GM12878 (cell line): Measurements from ENCODE around the gene COL18A1. TPM values are rescaled to one million over a fixed set of nuclear protein-coding genes. Genes with fewer than 3 reads are reported as not detected.

Experiments
- ATAC-seq: fragments of 200-7000 bp; cut with Tn5 transposase; 3 replicates; pipeline ENCODE4 v1.9.1; 2020; ENCODE audit warnings: mild to moderate bottlenecking, moderate library complexity
- BruUV-seq: library from RNA; stranded (reverse); fragments of 400-500 nt; replicated peaks from 2 replicates; lab custom pipeline; 2021; lab: Mats Ljungman, UMichigan
- CTCF ChIA-PET: fragments of 300-600 bp; sonication (Branson Sonifier 250); formaldehyde crosslinking; extraction: SDS; loops from one replicate; lab custom pipeline; 2021; ENCODE audit warnings: inconsistent platforms; lab: Yijun Ruan, JAX
- POLR2A ChIA-PET: fragments of 350-600 bp; formaldehyde crosslinking; extraction: SDS; loops from one replicate; lab custom pipeline; 2021; ENCODE audit warnings: inconsistent platforms; lab: Charles Lee
- RAD21 ChIA-PET: fragments of 300-600 bp; sonication (Branson Sonifier 250); formaldehyde crosslinking; loops from one replicate; lab custom pipeline; 2023; ENCODE audit warnings: antibody characterized with exemption; ENCODE audit not compliant: unreplicated experiment; lab: Charles Lee
- SMC1A ChIA-PET: fragments of 300-600 bp; sonication (Branson Sonifier 250); formaldehyde crosslinking; loops from one replicate; lab custom pipeline; 2023; ENCODE audit not compliant: unreplicated experiment, uncharacterized antibody; lab: Charles Lee
- DNase-seq: peaks from one replicate; pipeline ENCODE4 v3.0.0-alpha.2; 2011; ENCODE audit warnings: low read depth, low spot score
- FAIRE-seq: peaks from 3 replicates; lab custom pipeline; 2011; peaks lifted over from hg19 to GRCh38; lab: Jason Lieb, UNC
- H2AFZ ChIP-seq: 2 replicates; pipeline ENCODE4 v1.6.0; 2011; ENCODE audit warnings: low read depth, low read length, control low read depth; ENCODE audit not compliant: control insufficient read depth
- H3K27ac ChIP-seq: 2 replicates; pipeline ENCODE4 v1.5.1; 2011; ENCODE audit warnings: control low read depth; ENCODE audit not compliant: control insufficient read depth, insufficient read depth
- H3K27me3 ChIP-seq, 2 experiments: replicated peaks in 1 of 2; 2 replicates each; pipeline versions ENCODE4 v1.6.0 to v1.6.1; 2011; ENCODE audit warnings: low read length in 1 of 2; ENCODE audit not compliant: control insufficient read depth in 2 of 2, insufficient read depth in 2 of 2
- H3K36me3 ChIP-seq, 2 experiments: 2 replicates each; pipeline ENCODE4 v1.5.1; 2011; ENCODE audit warnings: low read length in 1 of 2; ENCODE audit not compliant: control insufficient read depth in 2 of 2, insufficient read depth in 2 of 2
- H3K4me1 ChIP-seq: 2 replicates; pipeline ENCODE4 v1.6.1; 2011; ENCODE audit warnings: mild to moderate bottlenecking, low read length, moderate library complexity, mixed read lengths; ENCODE audit not compliant: control insufficient read depth, insufficient read depth
- H3K4me2 ChIP-seq: 2 replicates; pipeline ENCODE4 v1.6.0; 2011; ENCODE audit warnings: control low read depth; ENCODE audit not compliant: control insufficient read depth, insufficient read depth
- H3K4me3 ChIP-seq: fragments of 200-600 bp; sonication (generic); 2 replicates; pipeline ENCODE4 v1.5.1; 2016
- H3K79me2 ChIP-seq: 2 replicates; pipeline ENCODE4 v1.6.0; 2011; ENCODE audit warnings: low read length; ENCODE audit not compliant: control insufficient read depth, insufficient read depth
- H3K9ac ChIP-seq: 2 replicates; pipeline ENCODE4 v1.8.0; 2011; ENCODE audit warnings: low read length, control low read depth, mixed read lengths; ENCODE audit not compliant: control insufficient read depth, insufficient read depth
- H3K9me3 ChIP-seq: replicated peaks from 3 replicates; pipeline ENCODE4 v1.5.1; 2011; ENCODE audit warnings: mild to moderate bottlenecking, low read length; ENCODE audit not compliant: control insufficient read depth, insufficient read depth
- H4K20me1 ChIP-seq: 2 replicates; pipeline ENCODE4 v1.6.0; 2011; ENCODE audit not compliant: control insufficient read depth, insufficient read depth
- ZNF622 ChIP-seq: fragments of 450-650 bp; IDR thresholded peaks from 2 replicates; pipeline ENCODE4 v1.6.1; 2017; ENCODE audit warnings: mild to moderate bottlenecking, inconsistent platforms
- WGBS: methylation state at CpG from one replicate; pipeline ENCODE4 v1.1.6; 2016; ENCODE audit warnings: low lambda C conversion rate; ENCODE audit not compliant: insufficient replicate concordance, insufficient coverage; ENCODE audit errors: missing lambda C conversion rate; 5-methylcytosine and 5-hydroxymethylcytosine counted together
- in situ Hi-C: fragments of 300-500 bp; cut with MboI; formaldehyde crosslinking; loops from 9 replicates; pipeline ENCODE4 v1.14.3; 2018; ENCODE audit warnings: mixed read lengths
- intact Hi-C: fragments of 100-400 bp; cut with micrococcal nuclease; formaldehyde crosslinking; loops from one replicate; pipeline ENCODE4 v1.14.2; 2022; ENCODE audit not compliant: unreplicated experiment
- polyA plus RNA-seq, 11 experiments: library from polyadenylated mRNA; depleted of rRNA in 4 of 11; unstranded in 6 of 11; stranded (reverse) in 5 of 11; fragments of >200 nt; fragmentation: Nextera tagmentation in 4 of 11; fragmentation: Illumina TruSeq in 1 of 11; extraction: Ambion mirVana in 4 of 11; extraction: Trizol in 1 of 11; gene quantifications; 1 replicate in 1 of 11; 2 replicates in 10 of 11; pipeline versions ENCODE4 v1.2.1 to v1.2.3, GENCODE V29; 2011 to 2016; ENCODE audit warnings: inconsistent platforms in 2 of 11, missing spikeins in 2 of 11, low read depth in 1 of 11
- total RNA-seq, 4 experiments: library from RNA; depleted of rRNA in 3 of 4; stranded (reverse); fragments of >200 nt in 3 of 4; fragmentation: Illumina TruSeq in 1 of 4; extraction: Trizol in 1 of 4; gene quantifications; 2 replicates each; pipeline versions ENCODE4 v1.2.1 to v1.2.3, GENCODE V29; 2013 to 2021
- TF ChIP-seq, protein P1 (sequence below): fragments of 450-650 bp; IDR thresholded peaks from 2 replicates; pipeline ENCODE4 v1.6.1; 2017; ENCODE audit warnings: borderline replicate concordance
- TF ChIP-seq, protein P2 (sequence below): IDR thresholded peaks from 2 replicates; pipeline ENCODE4 v1.6.1; 2012; ENCODE audit warnings: low read depth, low read length, improper control_type of control experiment

COL18A1 gene
- total and polyA plus RNA-seq, 10 of the 15 experiments (the other 5 are each of a cell fraction or from before 2014, with no cell fraction given) = under 0.01 to 0.49 (median 0.09) TPM; not detected in 3

DNA sequence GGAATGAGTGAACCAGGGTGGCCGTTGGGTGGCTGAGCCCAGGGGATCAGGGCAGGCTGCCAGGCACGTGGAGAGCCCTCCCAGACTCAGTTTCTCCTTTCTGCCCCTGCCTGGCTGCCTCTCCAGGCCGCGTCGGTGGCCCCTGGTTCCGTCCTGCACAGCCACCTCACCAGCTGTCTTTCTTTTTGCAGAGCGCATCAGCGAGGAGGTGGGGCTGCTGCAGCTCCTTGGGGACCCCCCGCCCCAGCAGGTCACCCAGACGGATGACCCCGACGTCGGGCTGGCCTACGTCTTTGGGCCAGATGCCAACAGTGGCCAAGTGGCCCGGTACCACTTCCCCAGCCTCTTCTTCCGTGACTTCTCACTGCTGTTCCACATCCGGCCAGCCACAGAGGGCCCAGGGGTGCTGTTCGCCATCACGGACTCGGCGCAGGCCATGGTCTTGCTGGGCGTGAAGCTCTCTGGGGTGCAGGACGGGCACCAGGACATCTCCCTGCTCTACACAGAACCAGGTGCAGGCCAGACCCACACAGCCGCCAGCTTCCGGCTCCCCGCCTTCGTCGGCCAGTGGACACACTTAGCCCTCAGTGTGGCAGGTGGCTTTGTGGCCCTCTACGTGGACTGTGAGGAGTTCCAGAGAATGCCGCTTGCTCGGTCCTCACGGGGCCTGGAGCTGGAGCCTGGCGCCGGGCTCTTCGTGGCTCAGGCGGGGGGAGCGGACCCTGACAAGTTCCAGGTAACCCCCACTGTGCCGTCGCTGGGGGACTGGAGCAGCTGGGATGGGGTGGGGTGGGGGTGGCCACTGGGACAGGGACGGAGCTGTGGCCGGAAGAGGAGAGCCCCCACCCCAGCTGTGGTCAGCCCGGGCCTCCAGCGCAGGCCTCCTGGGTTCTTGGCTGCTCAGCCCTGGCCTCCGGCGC, 63.3 kb downstream of the COL18A1 start:
- BruUV-seq = no TSS peak
- intact Hi-C loops (no loop called here), in situ Hi-C loops (loop anchor here (25.0 kb wide), 1 partner anchor 344 kb away; no protein-coding TSS in a partner anchor)
- ATAC-seq (no peak), DNase-seq (no peak), FAIRE-seq (no peak)
- H3K9ac ChIP-seq = no peak overlapping the region
- no peak overlapping the region for H3K4me2 ChIP-seq
- POLR2A ChIA-PET = no interaction called here
- no peaks in the 10 kb centered on the region for H3K36me3 ChIP-seq
- no peak overlapping the region for H3K27ac ChIP-seq
- no peaks in the 10 kb centered on the region for H3K79me2 ChIP-seq
- H3K9me3 ChIP-seq = no peaks in the 10 kb centered on the region
- H2AFZ ChIP-seq = no peak overlapping the region
- CTCF ChIA-PET = no interaction called here
- WGBS = 82% methylated on average over 45 of the region's 45 CpGs
- no peaks in the 10 kb centered on the region for H4K20me1 ChIP-seq
- SMC1A ChIA-PET = no interaction called here
- H3K4me3 ChIP-seq = no peak overlapping the region
- no peaks in the 10 kb centered on the region for H3K27me3 ChIP-seq
- no peak for TF ChIP-seq ZNF622
- TF ChIP-seq, protein P1, sequence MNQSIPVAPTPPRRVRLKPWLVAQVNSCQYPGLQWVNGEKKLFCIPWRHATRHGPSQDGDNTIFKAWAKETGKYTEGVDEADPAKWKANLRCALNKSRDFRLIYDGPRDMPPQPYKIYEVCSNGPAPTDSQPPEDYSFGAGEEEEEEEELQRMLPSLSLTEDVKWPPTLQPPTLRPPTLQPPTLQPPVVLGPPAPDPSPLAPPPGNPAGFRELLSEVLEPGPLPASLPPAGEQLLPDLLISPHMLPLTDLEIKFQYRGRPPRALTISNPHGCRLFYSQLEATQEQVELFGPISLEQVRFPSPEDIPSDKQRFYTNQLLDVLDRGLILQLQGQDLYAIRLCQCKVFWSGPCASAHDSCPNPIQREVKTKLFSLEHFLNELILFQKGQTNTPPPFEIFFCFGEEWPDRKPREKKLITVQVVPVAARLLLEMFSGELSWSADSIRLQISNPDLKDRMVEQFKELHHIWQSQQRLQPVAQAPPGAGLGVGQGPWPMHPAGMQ = no peak
- TF ChIP-seq, protein P2, sequence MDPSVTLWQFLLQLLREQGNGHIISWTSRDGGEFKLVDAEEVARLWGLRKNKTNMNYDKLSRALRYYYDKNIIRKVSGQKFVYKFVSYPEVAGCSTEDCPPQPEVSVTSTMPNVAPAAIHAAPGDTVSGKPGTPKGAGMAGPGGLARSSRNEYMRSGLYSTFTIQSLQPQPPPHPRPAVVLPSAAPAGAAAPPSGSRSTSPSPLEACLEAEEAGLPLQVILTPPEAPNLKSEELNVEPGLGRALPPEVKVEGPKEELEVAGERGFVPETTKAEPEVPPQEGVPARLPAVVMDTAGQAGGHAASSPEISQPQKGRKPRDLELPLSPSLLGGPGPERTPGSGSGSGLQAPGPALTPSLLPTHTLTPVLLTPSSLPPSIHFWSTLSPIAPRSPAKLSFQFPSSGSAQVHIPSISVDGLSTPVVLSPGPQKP = no peak
- H3K4me1 ChIP-seq = no peaks in the 10 kb centered on the region
- RAD21 ChIA-PET = no interaction called here
